ENCODE measurements around the gene KAZN. TPM values are rescaled to one million over a fixed set of nuclear protein-coding genes. Genes with fewer than 3 reads are reported as not detected.

The KAZN gene
- total RNA-seq, 1 donor from 2014 or later: 11.6 TPM

DNA sequence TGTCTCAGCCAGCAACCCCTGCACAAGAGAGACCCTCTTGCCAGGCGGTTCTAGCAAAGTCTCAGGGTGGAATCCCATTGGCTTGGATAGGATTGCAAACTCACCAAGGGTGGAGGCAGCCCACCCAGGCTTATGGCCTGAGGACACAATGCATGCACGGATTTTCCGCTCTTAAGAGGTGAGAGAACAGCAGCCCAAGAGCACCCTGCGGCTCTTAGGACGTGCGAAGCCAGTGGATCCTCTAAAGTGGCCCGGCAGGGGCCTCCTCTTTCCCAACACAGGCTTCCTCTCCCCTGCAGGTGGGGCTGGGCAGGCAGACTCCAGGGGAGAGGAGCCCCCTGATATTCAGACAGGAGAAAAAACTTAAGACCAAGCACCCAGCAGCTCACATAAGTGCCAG, 523.8 kb downstream of the KAZN start:
- peaks cover 4% of the 10 kb centered on the region for H3K27me3 Mint-ChIP-seq (ENCODE audit: low read depth)
- TF ChIP-seq, protein P1, sequence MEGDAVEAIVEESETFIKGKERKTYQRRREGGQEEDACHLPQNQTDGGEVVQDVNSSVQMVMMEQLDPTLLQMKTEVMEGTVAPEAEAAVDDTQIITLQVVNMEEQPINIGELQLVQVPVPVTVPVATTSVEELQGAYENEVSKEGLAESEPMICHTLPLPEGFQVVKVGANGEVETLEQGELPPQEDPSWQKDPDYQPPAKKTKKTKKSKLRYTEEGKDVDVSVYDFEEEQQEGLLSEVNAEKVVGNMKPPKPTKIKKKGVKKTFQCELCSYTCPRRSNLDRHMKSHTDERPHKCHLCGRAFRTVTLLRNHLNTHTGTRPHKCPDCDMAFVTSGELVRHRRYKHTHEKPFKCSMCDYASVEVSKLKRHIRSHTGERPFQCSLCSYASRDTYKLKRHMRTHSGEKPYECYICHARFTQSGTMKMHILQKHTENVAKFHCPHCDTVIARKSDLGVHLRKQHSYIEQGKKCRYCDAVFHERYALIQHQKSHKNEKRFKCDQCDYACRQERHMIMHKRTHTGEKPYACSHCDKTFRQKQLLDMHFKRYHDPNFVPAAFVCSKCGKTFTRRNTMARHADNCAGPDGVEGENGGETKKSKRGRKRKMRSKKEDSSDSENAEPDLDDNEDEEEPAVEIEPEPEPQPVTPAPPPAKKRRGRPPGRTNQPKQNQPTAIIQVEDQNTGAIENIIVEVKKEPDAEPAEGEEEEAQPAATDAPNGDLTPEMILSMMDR (conservative IDR thresholded peaks at IDR 0.05): no peak
- H3K4me3 Mint-ChIP-seq: no peak overlapping the region
- H3K9me3 Mint-ChIP-seq: no peaks in the 10 kb centered on the region
- H3K27ac Mint-ChIP-seq (ENCODE audit: unreplicated experiment): no peak overlapping the region
- H3K36me3 Mint-ChIP-seq (ENCODE audit: low read depth): no peaks in the 10 kb centered on the region
- DNase-seq (ENCODE audit: low read depth, low spot score): no peak
- H3K4me1 Mint-ChIP-seq: no peaks in the 10 kb centered on the region

DNA sequence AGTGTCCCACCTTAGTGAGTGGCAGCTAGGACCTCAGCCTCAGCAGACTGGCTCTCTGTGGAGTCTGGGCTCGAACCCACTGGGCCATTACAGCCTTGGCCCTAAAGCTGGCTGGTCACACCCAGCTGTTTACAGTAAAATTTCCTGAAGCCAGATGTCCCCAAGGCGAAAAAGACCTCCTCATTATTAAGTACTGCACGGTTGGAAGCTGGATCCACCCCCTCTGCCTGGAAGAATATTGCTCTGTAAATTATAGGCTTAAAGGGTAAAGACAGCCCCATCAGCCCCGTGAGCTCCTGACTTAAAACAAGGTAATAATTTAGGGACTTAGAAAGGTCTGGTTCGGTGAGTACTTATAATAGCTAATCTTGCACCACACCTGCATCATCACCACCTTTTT, 524.8 kb downstream of the KAZN start:
- no peak for DNase-seq (ENCODE audit: low read depth, low spot score)
- H3K27ac Mint-ChIP-seq (ENCODE audit: unreplicated experiment): no peak overlapping the region
- peaks cover 4% of the 10 kb centered on the region for H3K27me3 Mint-ChIP-seq (ENCODE audit: low read depth)
- H3K4me3 Mint-ChIP-seq: no peak overlapping the region
- H3K4me1 Mint-ChIP-seq: no peaks in the 10 kb centered on the region
- H3K9me3 Mint-ChIP-seq: no peaks in the 10 kb centered on the region
- H3K36me3 Mint-ChIP-seq (ENCODE audit: low read depth): no peaks in the 10 kb centered on the region
- TF ChIP-seq, protein P1 (conservative IDR thresholded peaks at IDR 0.05): no peak

DNA sequence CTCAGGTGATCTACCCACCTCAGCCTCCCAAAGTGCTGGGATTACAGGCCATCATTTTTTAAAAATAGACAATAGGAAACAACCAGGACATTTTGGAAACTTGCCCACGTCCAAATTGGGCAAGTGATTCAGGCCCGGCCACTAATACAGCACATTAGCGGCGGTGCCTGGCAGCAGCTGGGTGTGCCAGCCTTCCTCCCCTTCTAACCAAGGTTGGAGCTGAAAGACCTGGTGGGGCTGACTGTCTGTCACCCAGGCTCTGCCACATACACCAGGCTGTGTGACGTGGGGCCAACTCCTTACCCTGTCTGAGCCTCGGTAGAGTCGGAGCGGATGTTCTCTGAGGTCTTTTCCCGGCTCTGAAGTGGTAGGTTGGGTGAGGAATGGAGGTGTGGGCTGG, 525.4 kb downstream of the KAZN start:
- TF ChIP-seq, protein P1 (conservative IDR thresholded peaks at IDR 0.05): no peak
- H3K4me1 Mint-ChIP-seq: no peaks in the 10 kb centered on the region
- no peak overlapping the region for H3K4me3 Mint-ChIP-seq
- no peaks in the 10 kb centered on the region for H3K9me3 Mint-ChIP-seq
- peaks cover 4% of the 10 kb centered on the region for H3K27me3 Mint-ChIP-seq (ENCODE audit: low read depth)
- H3K27ac Mint-ChIP-seq (ENCODE audit: unreplicated experiment): no peak overlapping the region
- no peaks in the 10 kb centered on the region for H3K36me3 Mint-ChIP-seq (ENCODE audit: low read depth)
- DNase-seq (ENCODE audit: low read depth, low spot score): no peak

DNA sequence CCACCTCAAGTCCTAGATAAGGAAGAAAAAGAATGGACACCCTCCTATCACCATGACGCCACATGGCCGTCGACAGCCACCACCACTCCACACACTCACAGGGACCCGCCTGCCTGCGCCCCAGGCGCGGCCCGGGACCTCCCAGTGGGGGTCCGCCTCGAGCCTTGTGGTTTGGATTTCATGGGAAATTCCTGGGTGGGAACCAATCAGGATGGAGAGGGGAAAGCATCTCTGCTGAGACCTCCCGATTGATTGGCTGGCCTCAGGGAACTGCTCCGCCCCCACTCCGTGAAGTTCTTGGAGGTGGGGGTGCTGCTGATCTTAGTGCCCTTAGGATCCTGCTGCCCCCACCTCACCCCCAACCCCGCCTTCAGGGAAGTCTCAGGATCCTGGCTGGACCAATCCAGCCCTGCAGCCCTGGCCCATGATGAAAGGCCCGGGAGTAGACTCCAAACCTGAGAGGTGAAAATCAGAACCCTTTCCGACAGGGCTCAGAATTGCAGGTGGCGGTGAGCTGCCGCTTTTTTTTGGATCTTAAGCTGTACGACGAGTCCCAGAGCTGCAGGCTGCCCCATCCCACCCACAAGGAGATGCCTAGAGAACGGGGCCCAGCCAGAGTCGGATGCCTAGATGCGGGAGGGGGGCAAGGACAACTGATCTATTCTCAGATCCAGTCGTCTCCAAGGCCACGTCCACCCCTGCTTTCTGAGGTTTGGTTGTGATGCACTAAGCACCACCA, 526.0 kb downstream of the KAZN start:
- no peak for DNase-seq (ENCODE audit: low read depth, low spot score)
- H3K9me3 Mint-ChIP-seq: peaks cover under 1% of the 10 kb centered on the region

DNA sequence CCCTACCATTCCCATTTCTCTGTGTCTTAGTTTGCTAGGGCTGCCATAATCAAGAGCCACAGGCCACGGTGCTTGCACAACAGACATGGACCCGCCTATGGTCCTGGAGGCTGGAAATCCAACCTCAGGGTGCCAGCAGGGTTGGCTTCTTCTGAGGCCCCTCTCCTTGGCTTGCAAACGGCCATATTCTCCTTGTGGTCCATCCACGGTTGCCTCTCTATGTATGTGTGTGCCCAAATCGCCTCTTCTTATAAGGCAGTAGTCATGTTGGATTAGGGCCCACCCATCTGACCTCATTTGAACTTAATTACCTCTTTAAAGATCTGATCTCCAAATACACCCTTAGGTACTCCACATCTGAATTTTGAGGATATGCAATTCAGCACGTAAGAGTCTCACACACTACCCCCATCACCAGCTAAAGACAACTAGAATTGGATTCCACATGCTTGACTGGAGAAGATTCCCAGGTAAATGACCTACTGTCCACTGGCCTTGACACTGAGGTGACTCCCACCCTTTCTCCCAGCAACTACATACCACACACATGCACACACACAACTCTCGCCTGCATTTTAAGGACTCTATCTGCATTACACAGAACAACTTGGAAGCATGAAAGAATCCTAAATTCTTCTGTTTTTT, 526.7 kb downstream of the KAZN start:
- Mint-ChIP-seq H3K9me3 (peaks cover 6% of the 10 kb centered on the region), H3K4me3 (no peak overlapping the region), H3K27me3 (ENCODE audit: low read depth) (peaks cover 4% of the 10 kb centered on the region), H3K4me1 (no peaks in the 10 kb centered on the region), H3K27ac (ENCODE audit: unreplicated experiment) (no peak overlapping the region), H3K36me3 (ENCODE audit: low read depth) (peaks cover 3% of the 10 kb centered on the region)
- no peak for DNase-seq (ENCODE audit: low read depth, low spot score)
- TF ChIP-seq, protein P1 (conservative IDR thresholded peaks at IDR 0.05): no peak

More for the DNA sequence above, 526.0 kb downstream of the KAZN start:
- H3K4me3 Mint-ChIP-seq: no peak overlapping the region
- no peaks in the 10 kb centered on the region for H3K4me1 Mint-ChIP-seq
- H3K27me3 Mint-ChIP-seq (ENCODE audit: low read depth): peaks cover 4% of the 10 kb centered on the region
- H3K36me3 Mint-ChIP-seq (ENCODE audit: low read depth): no peaks in the 10 kb centered on the region
- TF ChIP-seq, protein P1 (conservative IDR thresholded peaks at IDR 0.05): no peak
- no peak overlapping the region for H3K27ac Mint-ChIP-seq (ENCODE audit: unreplicated experiment)

All from neural crest cell (in vitro differentiated cells).